NCI-H1436 treated with DMSO at 0.1 percent for 48 hours (cell line): ENCODE measurements around the gene PPP4R4.
"Not testable (repeated sequence)": the region's sequence is repeated elsewhere in the genome, so short reads cannot be mapped to it uniquely, and the experiment has no call there.

ENCODE experiments used
- DNase-seq: peaks from one replicate; lab custom pipeline; 2025; lab: John Stamatoyannopoulos, UW

PPP4R4 gene

DNA sequence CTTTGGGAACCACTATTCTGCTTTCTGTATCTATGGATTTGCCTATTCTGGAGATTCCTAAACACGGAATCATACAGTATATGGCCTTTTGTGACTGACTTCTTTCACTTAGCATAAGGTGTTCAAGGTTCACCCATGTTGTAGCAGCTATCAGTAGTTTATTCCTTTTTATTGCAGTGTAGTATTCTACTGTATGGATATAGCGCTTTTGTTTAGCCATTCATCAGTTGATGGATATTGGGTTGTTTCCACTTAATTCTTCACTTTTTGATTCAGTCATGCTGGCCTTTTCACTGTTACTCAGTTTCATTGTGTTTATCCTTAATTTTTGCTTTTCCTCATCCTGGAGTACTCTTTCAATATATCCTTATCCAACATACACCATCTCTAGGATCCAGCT is 5.1 kb downstream of the PPP4R4 start:
- DNase-seq = no peak

GRCh38 chr14:94180655-94181271 is 6.6 kb downstream of the PPP4R4 start:
- no peak for DNase-seq

DNA sequence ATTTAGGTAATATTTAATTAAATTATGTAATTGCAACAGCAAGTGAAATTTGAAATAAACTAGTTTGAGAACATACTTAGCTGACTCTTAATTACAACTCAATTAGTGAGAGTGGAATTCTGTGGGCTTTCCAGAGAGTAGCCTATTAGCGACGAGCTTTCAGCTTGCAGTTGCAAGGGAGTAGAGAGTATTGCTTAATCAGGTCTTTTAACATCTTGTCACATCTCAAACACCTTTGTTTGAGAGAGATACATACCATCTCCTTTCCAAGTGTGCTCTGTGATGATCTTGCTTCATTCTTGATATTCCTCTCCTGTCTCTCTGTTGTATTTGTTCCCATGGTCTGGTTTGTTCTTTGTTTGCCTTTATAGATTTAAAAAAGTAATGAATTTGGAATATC is 7.7 kb downstream of the PPP4R4 start:
- DNase-seq = no peak

- no peak for DNase-seq
These were observed 18.4 kb downstream of the PPP4R4 start for GRCh38 chr14:94192536-94192935.

- no peak for DNase-seq
These were observed 19.7 kb downstream of the PPP4R4 start for GRCh38 chr14:94193776-94194175.

- no peak for DNase-seq
These were observed 21.9 kb downstream of the PPP4R4 start for GRCh38 chr14:94196057-94196456.

DNA sequence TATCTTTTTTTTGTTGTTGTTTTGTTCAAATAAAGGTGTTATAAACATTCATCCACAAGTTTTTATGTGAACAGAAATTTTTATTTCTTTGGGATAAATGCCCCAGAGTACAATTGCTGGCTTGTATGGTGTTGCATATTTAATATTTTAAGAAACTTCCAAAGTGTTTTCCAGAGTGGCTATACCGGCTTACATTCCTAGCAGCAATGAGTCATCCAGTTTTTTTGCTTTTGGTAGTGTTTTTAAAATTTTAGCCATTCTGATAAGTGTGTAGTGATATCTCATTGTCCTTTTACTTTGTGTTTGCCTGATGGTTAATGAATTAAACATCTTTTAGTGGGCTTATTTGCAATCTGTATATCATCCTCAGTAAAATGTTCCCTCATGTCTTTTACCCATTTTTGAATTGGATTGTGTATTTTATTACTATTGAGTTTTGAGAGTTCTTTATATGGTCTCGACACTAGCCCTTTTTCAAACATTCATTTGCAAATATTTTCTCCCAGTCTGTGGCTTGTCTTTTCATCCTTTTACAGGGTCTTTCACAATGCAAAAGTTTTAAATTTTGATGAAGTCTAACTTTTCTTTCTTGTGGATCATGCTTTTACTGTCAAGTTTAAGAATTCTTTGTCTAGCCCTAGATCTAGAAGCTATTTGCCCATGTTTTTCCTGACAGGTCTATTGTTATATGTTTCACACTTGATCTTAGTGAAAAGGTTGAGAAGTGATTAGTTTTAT is 29.5 kb downstream of the PPP4R4 start:
- DNase-seq = no peak

DNA sequence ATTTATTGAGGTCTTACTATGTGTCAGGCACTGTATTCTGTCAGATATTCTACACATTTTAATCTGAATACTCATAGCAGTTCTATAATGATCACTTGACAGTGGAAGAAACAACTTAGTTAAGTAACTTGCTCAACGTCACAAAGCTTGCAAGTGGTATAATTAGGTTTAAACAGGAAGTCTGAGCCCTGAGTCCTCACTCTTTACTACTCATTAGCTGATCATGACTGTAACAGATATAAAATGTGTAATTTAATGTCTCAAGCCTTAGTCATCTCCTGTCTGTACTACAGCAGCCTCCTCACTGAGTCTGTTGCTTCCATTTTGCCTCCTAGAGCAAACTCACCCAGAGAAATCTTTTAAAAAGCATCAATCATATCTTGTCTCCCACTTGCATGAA is 38.9 kb downstream of the PPP4R4 start:
- no peak for DNase-seq

DNA sequence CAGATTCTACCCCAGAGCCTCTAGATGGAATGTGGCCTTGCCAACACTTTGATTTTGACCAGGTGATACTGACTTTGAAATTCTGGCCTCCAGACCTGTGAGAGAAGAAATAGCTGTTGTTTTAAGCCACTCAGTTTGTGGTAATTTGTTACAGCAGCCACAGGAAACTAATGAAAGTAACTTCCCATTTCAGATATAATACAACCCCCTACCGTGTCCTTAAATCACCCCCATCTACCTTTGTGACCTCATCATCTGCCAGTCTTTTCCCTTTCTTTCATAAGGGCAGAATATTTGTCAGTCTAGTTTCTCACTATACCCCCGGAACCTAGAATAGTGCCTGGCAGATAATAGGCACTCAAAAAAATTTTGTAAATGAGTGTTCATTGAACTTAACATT is 39.6 kb downstream of the PPP4R4 start:
- no peak for DNase-seq

DNA sequence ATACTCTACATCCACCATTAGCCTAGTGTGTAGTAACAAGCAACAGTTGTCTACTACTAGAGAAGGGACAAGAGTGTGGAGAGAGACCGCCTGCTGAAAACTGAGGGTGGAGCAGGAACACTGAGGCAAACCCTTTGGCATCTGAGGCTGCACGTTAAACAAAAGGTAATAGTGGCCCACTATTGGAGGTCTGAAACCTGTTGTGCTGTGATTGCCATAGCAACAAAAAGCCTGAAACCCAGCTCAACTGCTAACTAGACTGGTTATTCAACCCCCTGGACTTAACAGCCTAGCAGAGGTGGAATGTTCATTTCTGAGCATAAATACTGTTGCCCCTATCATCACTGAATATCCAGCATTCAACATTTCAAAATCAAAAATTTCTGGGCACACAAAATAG is 43.0 kb downstream of the PPP4R4 start:
- no peak for DNase-seq

- DNase-seq = not testable (repeated sequence)
These were observed 44.2 kb downstream of the PPP4R4 start for GRCh38 chr14:94218198-94218886.

DNA sequence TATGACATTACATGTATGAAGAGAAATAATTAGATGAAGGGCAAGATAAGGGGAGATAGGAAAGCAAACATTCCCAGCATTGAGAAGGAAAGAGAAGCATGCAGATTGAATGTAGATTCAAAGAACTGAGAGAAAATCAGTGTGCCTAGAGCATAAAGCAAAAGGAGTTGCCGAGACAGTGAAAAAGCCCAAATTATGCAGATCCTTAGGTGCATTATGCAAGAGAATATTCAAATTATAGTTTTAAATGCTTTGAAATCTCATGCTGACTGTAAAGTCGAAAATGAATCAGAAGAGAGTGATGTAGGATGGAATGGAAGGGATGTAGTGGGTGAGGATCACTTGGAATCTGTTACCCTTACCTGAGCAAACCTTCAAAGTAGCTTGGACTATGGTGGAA is 49.9 kb downstream of the PPP4R4 start:
- no peak for DNase-seq

GRCh38 chr14:94225460-94226378 is 51.6 kb downstream of the PPP4R4 start:
- no peak for DNase-seq

GRCh38 chr14:94227029-94227428 is 52.9 kb downstream of the PPP4R4 start:
- no peak for DNase-seq

- DNase-seq = no peak
These were observed 62.9 kb downstream of the PPP4R4 start for GRCh38 chr14:94237046-94237445.

DNA sequence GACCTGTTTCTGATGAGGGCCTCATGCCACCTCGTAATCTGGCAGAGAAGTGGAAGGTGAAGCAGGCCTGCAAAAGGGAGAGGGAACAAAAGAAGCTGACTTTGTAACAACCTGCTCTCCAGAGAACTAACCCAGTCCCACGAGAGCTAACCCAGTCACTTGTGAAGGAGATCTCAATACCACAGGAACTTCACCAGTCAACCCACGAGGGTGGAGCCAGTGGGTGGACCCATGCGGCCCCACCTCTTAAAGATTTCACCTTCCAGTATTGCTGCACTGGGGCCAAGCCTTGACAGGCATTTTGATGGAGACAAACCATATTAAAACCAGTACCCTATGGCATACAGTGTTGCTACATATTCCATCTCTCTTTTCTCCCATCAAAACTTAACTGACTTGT is 63.9 kb downstream of the PPP4R4 start:
- DNase-seq = no peak

GRCh38 chr14:94239406-94239805 is 65.3 kb downstream of the PPP4R4 start:
- no peak for DNase-seq

DNA sequence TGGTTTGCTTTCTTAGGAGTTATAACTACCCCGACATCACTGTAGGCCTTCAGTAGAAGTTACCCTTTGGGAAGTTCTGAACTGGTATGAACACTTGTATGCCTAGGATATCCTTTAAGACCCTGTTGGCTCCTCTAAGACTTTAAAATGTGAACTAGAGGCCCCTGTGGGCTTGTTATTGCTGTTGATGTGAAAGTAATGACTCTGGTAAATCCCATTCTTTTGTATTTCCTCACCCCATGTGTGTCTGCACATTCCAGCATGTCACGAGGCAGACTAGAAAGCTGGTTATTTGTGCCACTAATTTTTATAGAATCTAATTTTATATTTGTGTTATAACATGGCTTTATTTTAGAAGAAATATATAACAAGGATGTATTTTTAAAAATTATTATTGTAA is 70.1 kb downstream of the PPP4R4 start:
- no peak for DNase-seq

DNA sequence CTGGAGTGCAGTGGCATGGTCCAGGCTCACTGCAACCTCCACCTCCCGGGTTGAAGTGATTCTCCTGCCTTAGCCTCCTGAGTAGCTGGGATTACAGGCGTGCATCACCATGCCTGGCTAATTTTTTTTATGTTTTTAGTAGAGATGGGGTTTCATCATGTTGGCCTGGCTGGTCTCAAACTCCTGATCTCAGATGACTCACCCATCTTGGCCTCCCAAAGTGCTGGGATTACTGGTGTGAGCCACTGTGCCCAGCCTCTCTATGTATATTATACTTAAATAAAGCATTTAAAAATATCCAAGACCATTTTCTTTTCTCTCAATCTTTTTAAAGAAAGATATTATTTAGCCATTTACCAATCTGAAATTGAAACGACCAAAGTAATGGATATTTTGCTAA is 90.1 kb downstream of the PPP4R4 start:
- not testable (repeated sequence) for DNase-seq

DNA sequence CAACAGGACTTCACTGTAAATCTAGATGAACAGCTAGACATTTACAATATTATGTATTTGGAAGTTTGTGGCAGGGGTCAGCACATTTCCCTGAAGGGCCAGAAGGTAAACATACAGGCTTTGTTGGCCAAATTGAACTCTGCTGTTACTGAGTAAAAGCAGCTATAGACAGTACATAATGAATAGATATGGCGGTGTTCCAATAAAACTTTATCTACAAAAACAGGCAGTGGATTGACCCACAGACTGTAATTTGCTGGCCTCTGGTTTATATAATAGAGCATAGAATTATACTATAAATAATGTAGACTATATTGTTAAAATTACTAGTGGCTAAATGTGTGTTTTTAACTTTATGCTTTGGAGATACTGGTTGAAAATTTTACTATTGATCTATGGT is 93.2 kb downstream of the PPP4R4 start:
- DNase-seq = no peak

DNA sequence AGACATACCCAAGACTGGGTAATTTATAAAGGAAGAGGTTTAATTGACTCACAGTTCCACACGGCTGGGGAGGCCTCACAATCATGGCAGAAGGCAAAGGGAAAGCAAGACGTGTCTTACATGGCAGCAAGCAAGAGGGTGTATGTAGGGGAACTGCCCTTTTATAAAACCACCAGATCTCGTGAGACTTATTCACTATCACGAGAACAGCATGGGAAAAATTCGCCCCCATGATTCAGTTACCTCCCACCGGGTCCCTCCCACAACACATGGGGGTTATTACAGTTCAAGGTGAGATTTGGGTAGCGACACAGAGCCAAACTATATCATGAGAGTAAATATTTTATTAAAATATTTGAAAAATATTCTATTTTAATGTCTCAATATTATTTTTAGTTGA is 94.5 kb downstream of the PPP4R4 start:
- not testable (repeated sequence) for DNase-seq

GRCh38 chr14:94269156-94269555 is 95.0 kb downstream of the PPP4R4 start:
- DNase-seq = no peak
